WI38 (cell line): ENCODE measurements around the gene TBL1XR1.

Source experiments
- H3K4me3 ChIP-seq: 2 replicates; pipeline ENCODE4 v1.5.1; 2011; ENCODE audit warnings: low read depth, mild to moderate bottlenecking, control low read depth, low read length
- CTCF ChIP-seq: IDR thresholded peaks from 2 replicates; pipeline ENCODE4 v1.5.1; 2012; ENCODE audit warnings: low read depth, mild to moderate bottlenecking, control low read depth, low read length

TBL1XR1 gene

DNA sequence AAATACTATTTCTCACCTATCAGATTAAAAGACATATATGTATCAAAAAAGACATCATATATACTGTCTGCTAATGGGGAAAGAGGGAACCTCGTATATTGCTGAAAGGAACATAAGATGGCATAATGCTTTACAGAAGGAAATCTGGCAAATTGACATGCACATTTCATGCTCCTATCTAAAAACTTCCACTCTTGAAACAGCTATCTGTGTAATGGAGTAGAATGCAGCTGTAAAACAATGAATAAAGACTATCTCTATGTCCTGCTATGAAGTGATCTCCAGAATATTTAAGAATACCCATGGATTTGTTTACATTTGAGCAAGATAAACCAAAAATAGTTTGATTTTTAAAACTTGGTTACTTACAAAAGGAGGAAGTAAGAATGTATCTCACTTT lies 107.4 kb downstream of the TBL1XR1 start:
- no peak for TF ChIP-seq CTCF

DNA sequence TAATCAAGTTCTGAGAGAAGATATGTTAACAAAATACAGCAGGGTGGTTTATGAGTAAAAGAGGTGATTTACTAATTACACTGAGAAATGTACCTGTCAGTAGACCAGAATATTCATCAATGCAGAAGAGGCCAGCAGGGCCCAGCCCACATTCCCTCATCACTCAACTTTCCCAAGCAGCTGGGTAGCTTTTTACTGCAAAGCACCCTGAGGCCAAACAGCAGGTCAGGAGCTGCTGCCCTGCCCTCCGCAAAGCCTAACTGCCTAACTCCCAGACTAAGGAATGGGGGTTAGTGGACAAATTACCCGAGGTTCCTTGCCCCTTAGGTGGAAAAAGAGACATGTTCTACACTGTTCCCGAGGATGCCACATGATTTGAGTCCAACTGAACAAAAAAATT lies 108.2 kb downstream of the TBL1XR1 start:
- H3K4me3 ChIP-seq = no peak overlapping the region
- TF ChIP-seq CTCF = no peak

More for the DNA sequence above, 107.4 kb downstream of the TBL1XR1 start:
- no peak overlapping the region for H3K4me3 ChIP-seq

GRCh38 chr3:177085794-177086193 lies 111.5 kb downstream of the TBL1XR1 start:
- TF ChIP-seq CTCF = no peak
- no peak overlapping the region for H3K4me3 ChIP-seq

GRCh38 chr3:177084616-177085015 lies 112.7 kb downstream of the TBL1XR1 start:
- no peak overlapping the region for H3K4me3 ChIP-seq

DNA sequence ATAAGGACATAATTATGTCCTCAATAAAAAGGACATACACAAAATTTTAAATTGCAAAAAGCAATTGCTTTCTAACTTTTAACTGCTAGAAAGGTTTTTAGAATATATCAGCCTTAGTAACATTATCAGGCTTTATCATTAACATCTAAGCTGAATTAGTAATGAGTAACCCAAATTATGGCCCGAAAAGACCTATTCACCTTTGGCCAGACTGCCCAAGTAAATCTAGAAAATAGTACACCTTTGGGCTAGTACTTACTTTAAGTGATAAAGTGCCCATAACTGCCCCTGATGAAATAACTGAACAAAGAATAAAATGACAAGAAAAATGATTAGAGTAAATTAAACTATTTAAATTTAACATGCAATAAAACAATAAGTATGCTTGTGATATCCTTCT lies 117.2 kb downstream of the TBL1XR1 start:
- no peak overlapping the region for H3K4me3 ChIP-seq
- TF ChIP-seq CTCF = no peak

More at GRCh38 chr3:177084616-177085015, 112.7 kb downstream of the TBL1XR1 start:
- no peak for TF ChIP-seq CTCF

GRCh38 chr3:177079684-177080083 lies 117.6 kb downstream of the TBL1XR1 start:
- no peak overlapping the region for H3K4me3 ChIP-seq
- TF ChIP-seq CTCF = no peak

- TF ChIP-seq CTCF = no peak
- no peak overlapping the region for H3K4me3 ChIP-seq
Observed at GRCh38 chr3:177071496-177072156, 125.7 kb downstream of the TBL1XR1 start.
